GM23338 (cell line): Measurements from ENCODE around the gene NCCRP1. TPM values are rescaled to one million over a fixed set of nuclear protein-coding genes. Genes with fewer than 3 reads are reported as not detected.

Source experiments
- ATAC-seq: fragments of 200-7000 bp; cut with Tn5 transposase; 3 replicates; pipeline ENCODE4 v1.9.1; 2020
- DNase-seq: peaks from one replicate; pipeline ENCODE4 v3.0.0-alpha.2; 2015; ENCODE audit warnings: low spot score
- H2AFZ ChIP-seq: fragments of 200-600 bp; sonication (generic); 2 replicates; pipeline ENCODE4 v1.8.0; 2016; ENCODE audit warnings: antibody characterized with exemption, mild to moderate bottlenecking, moderate library complexity
- H3F3A ChIP-seq: fragments of 200-600 bp; sonication (generic); replicated peaks from 2 replicates; pipeline ENCODE4 v1.8.0; 2017; ENCODE audit warnings: antibody characterized with exemption, mixed run types, low read depth
- H3K27ac ChIP-seq: fragments of 200-600 bp; sonication (generic); 2 replicates; pipeline ENCODE4 v1.6.1; 2016; ENCODE audit warnings: low read depth
- H3K27me3 ChIP-seq: fragments of 200-600 bp; sonication (generic); 2 replicates; pipeline ENCODE4 v1.8.0; 2016; ENCODE audit warnings: mild to moderate bottlenecking, mixed run types, moderate library complexity; ENCODE audit not compliant: insufficient read depth
- H3K36me3 ChIP-seq: fragments of 200-600 bp; sonication (generic); 2 replicates; pipeline ENCODE4 v1.8.0; 2016; ENCODE audit warnings: mild to moderate bottlenecking; ENCODE audit not compliant: insufficient read depth
- H3K4me1 ChIP-seq: fragments of 200-600 bp; sonication (generic); 2 replicates; pipeline ENCODE4 v1.8.0; 2016; ENCODE audit warnings: mild to moderate bottlenecking, moderate library complexity; ENCODE audit not compliant: insufficient read depth
- H3K4me2 ChIP-seq: fragments of 200-600 bp; sonication (generic); 2 replicates; pipeline ENCODE4 v1.7.1; 2017; ENCODE audit warnings: mixed run types
- H3K4me3 ChIP-seq: fragments of 200-600 bp; sonication (generic); 2 replicates; pipeline ENCODE4 v1.6.1; 2016; ENCODE audit warnings: mixed run types
- H3K79me2 ChIP-seq: fragments of 200-600 bp; sonication (generic); replicated peaks from 2 replicates; pipeline ENCODE4 v1.8.0; 2017; ENCODE audit warnings: mild to moderate bottlenecking; ENCODE audit not compliant: insufficient read depth
- H3K9me2 ChIP-seq: fragments of 200-600 bp; sonication (generic); 2 replicates; pipeline ENCODE4 v1.8.0; 2017; ENCODE audit not compliant: insufficient read depth
- H4K20me1 ChIP-seq: fragments of 200-600 bp; sonication (generic); replicated peaks from 2 replicates; pipeline ENCODE4 v1.8.0; 2017; ENCODE audit warnings: mild to moderate bottlenecking; ENCODE audit not compliant: insufficient read depth
- H3K27ac Mint-ChIP-seq: 2 replicates; pipeline ENCODE4 v1.8.0; 2020; ENCODE audit warnings: inconsistent platforms, mild to moderate bottlenecking, moderate library complexity, mixed read lengths
- H3K27me3 Mint-ChIP-seq: 3 replicates; pipeline ENCODE4 v1.8.0; 2022; ENCODE audit warnings: low read depth, mild to moderate bottlenecking, moderate library complexity, mixed read lengths, inconsistent platforms; ENCODE audit not compliant: insufficient read depth, poor library complexity
- H3K36me3 Mint-ChIP-seq: 3 replicates; pipeline ENCODE4 v1.8.0; 2021; ENCODE audit warnings: low read depth, mild to moderate bottlenecking, inconsistent platforms, moderate library complexity, mixed read lengths
- H3K4me1 Mint-ChIP-seq: 3 replicates; pipeline ENCODE4 v1.8.0; 2020; ENCODE audit warnings: mild to moderate bottlenecking, inconsistent platforms, mixed read lengths
- H3K4me3 Mint-ChIP-seq: 3 replicates; pipeline ENCODE4 v1.8.0; 2021; ENCODE audit warnings: moderate library complexity, mild to moderate bottlenecking, inconsistent platforms, mixed read lengths
- H3K9me3 Mint-ChIP-seq: 3 replicates; pipeline ENCODE4 v1.8.0; 2020; ENCODE audit warnings: moderate library complexity, mild to moderate bottlenecking, inconsistent platforms, mixed read lengths
- CREB1 ChIP-seq: fragments of 250-450 bp; sonication (Bioruptor Pico); IDR thresholded peaks from 2 replicates; pipeline ENCODE4 v1.5.0; 2020; ENCODE audit warnings: low read depth, mild to moderate bottlenecking, moderate library complexity
- JUNB ChIP-seq: IDR thresholded peaks from one replicate; pipeline ENCODE4 v1.6.1; 2016; ENCODE audit warnings: antibody characterized with exemption; ENCODE audit not compliant: unreplicated experiment
- POLR2AphosphoS5 ChIP-seq: IDR thresholded peaks from 2 replicates; pipeline ENCODE4 v1.6.1; 2016; ENCODE audit warnings: antibody characterized with exemption, low read depth
- STAT1 ChIP-seq: IDR thresholded peaks from one replicate; pipeline ENCODE4 v1.6.1; 2016; ENCODE audit warnings: antibody characterized with exemption; ENCODE audit not compliant: unreplicated experiment
- ZNF114 ChIP-seq: fragments of 250-450 bp; sonication (Bioruptor Pico); IDR thresholded peaks from 2 replicates; pipeline ENCODE4 v1.5.0; 2020; ENCODE audit warnings: mild to moderate bottlenecking, moderate library complexity
- polyA plus RNA-seq: library from polyadenylated mRNA; unstranded; fragments of >200 nt; fragmentation: Nextera tagmentation; extraction: Ambion mirVana; gene quantifications from 2 replicates; pipeline ENCODE4 v1.2.1, GENCODE V29; 2016
- total RNA-seq: library from RNA; depleted of rRNA; stranded (reverse); fragments of >200 nt; shearing (Covaris generic); gene quantifications from 2 replicates; pipeline ENCODE4 v1.2.3, GENCODE V29; 2014

NCCRP1 gene
- total and polyA plus RNA-seq, 2 experiments from 2014 or later, result 3.6 to 6.2 TPM

GRCh38 chr19:39155741-39156140 is 41.0 kb upstream of the NCCRP1 start:
- DNase-seq, result no peak
- H3K4me2 ChIP-seq, result no peak overlapping the region
- H3F3A ChIP-seq, result no peaks in the 10 kb centered on the region
- H3K4me1 ChIP-seq, result peaks cover 17% of the 10 kb centered on the region
- H3K27ac ChIP-seq, result no peak overlapping the region
- H3K9me2 ChIP-seq, result no peaks in the 10 kb centered on the region
- Mint-ChIP-seq H3K27me3 (peaks cover 11% of the 10 kb centered on the region), H3K4me3 (no peak overlapping the region; the same call in 2 of the 3 replicates), H3K4me1 (peaks cover 45% of the 10 kb centered on the region), H3K27ac (peak overlapping the region; percentile 84), H3K36me3 (no peaks in the 10 kb centered on the region; the same call in 1 of the 3 replicates), H3K9me3 (no peaks in the 10 kb centered on the region; the same call in 1 of the 3 replicates)
- H4K20me1 ChIP-seq, result peaks cover 4% of the 10 kb centered on the region
- no peaks in the 10 kb centered on the region for H3K27me3 ChIP-seq
- peaks cover 44% of the 10 kb centered on the region for H3K79me2 ChIP-seq
- no peak overlapping the region for H2AFZ ChIP-seq
- H3K36me3 ChIP-seq, result no peaks in the 10 kb centered on the region
- no peak for ATAC-seq
- TF ChIP-seq CREB1 (CRISPR knock-in tag) (no peak), JUNB (no peak)
- H3K4me3 ChIP-seq, result no peak overlapping the region

- Histone ChIP-seq H3K27me3 (no peaks in the 10 kb centered on the region), H3K27ac (no peak overlapping the region), H3K36me3 (no peaks in the 10 kb centered on the region), H3K4me3 (no peak overlapping the region), H3F3A (no peaks in the 10 kb centered on the region), H4K20me1 (peaks cover 4% of the 10 kb centered on the region; the same call in 1 of the 2 replicates), H3K4me2 (no peak overlapping the region), H3K4me1 (peaks cover 17% of the 10 kb centered on the region), H3K79me2 (peaks cover 43% of the 10 kb centered on the region), H3K9me2 (no peaks in the 10 kb centered on the region), H2AFZ (no peak overlapping the region)
- DNase-seq, result no peak
- ATAC-seq, result peak; percentile 13
- no peak overlapping the region for H3K4me3 Mint-ChIP-seq
- TF ChIP-seq JUNB (no peak), POLR2AphosphoS5 (no peak), STAT1 (no peak)
- no peak overlapping the region; the same call in 1 of the 2 replicates for H3K27ac Mint-ChIP-seq
- no peaks in the 10 kb centered on the region; the same call in 1 of the 3 replicates for H3K9me3 Mint-ChIP-seq
- no peaks in the 10 kb centered on the region; the same call in 1 of the 3 replicates for H3K36me3 Mint-ChIP-seq
- H3K27me3 Mint-ChIP-seq, result peaks cover 11% of the 10 kb centered on the region
- H3K4me1 Mint-ChIP-seq, result peaks cover 42% of the 10 kb centered on the region
Measured at GRCh38 chr19:39156326-39157230, 40.2 kb upstream of the NCCRP1 start.

- no peak overlapping the region for H2AFZ ChIP-seq
- peaks cover 3% of the 10 kb centered on the region; the same call in 1 of the 2 replicates for H4K20me1 ChIP-seq
- no peaks in the 10 kb centered on the region; the same call in 1 of the 3 replicates for H3K9me3 Mint-ChIP-seq
- H3K4me3 ChIP-seq, result no peak overlapping the region
- no peak overlapping the region for H3K4me2 ChIP-seq
- no peak overlapping the region for H3K27ac ChIP-seq
- no peaks in the 10 kb centered on the region for H3K27me3 ChIP-seq
- TF ChIP-seq POLR2AphosphoS5 (no peak), ZNF114 (no peak)
- no peaks in the 10 kb centered on the region for H3F3A ChIP-seq
- H3K4me3 Mint-ChIP-seq, result no peak overlapping the region
- DNase-seq, result no peak
- no peaks in the 10 kb centered on the region for H3K9me2 ChIP-seq
- H3K79me2 ChIP-seq, result peaks cover 40% of the 10 kb centered on the region
- peaks cover 42% of the 10 kb centered on the region for H3K4me1 Mint-ChIP-seq
- H3K4me1 ChIP-seq, result peaks cover 17% of the 10 kb centered on the region
- no peak for ATAC-seq
- peak overlapping the region; percentile 30 for H3K27ac Mint-ChIP-seq
- no peaks in the 10 kb centered on the region for H3K36me3 ChIP-seq
- no peaks in the 10 kb centered on the region; the same call in 1 of the 3 replicates for H3K36me3 Mint-ChIP-seq
- H3K27me3 Mint-ChIP-seq, result peaks cover 11% of the 10 kb centered on the region
Measured at GRCh38 chr19:39157275-39157996, 39.3 kb upstream of the NCCRP1 start.
